Activated CD4-positive, alpha-beta T cell treated with anti-CD3 and anti-CD28 coated beads, Interleukin-2, amount 50 U/mL, for 1 hour (primary cell): ENCODE results near the gene FBXO11.

Experiments used
- DNase-seq: peaks from one replicate; pipeline ENCODE4 v3.0.0-alpha.2; 2020

The FBXO11 gene

DNA sequence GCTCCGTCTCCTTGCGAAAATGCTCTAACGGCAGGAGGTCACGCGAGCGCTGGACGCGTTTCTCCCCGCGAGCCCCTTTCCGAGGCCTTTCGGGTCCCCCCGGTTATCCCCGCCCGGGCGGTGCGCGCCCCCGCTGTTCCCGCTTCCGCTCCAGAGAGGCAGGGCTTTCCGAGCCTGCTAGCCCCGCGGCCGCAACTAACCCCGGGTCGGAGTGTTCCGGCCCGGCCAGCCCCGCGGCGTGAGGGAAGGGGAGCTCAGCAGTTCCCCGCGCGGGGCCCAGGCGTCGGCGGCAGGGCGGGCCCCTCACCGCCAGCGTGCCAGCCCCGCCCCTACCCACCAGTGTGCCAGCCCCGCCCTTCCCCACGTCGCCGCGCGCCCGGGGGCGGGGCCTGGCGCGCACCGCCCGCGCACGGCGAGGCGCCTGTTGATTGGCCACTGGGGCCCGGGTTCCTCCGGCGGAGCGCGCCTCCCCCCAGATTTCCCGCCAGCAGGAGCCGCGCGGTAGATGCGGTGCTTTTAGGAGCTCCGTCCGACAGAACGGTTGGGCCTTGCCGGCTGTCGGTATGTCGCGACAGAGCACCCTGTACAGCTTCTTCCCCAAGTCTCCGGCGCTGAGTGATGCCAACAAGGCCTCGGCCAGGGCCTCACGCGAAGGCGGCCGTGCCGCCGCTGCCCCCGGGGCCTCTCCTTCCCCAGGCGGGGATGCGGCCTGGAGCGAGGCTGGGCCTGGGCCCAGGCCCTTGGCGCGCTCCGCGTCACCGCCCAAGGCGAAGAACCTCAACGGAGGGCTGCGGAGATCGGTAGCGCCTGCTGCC lies 123.4 kb downstream of the FBXO11 start, which contains the start of gene MSH6:
Gene MSH6 (plus strand): TSS at position 475 of the 815 bp plus-strand sequence. CDS start 89 bp downstream, at position 564.
- peak; percentile 85 for DNase-seq

GRCh38 chr2:47782381-47782670 lies 124.0 kb downstream of the FBXO11 start:
- DNase-seq = no peak

- DNase-seq = no peak
These were observed 126.9 kb downstream of the FBXO11 start for GRCh38 chr2:47779426-47779790.

- DNase-seq = no peak
These were observed 127.4 kb downstream of the FBXO11 start for GRCh38 chr2:47778698-47779425.

DNA sequence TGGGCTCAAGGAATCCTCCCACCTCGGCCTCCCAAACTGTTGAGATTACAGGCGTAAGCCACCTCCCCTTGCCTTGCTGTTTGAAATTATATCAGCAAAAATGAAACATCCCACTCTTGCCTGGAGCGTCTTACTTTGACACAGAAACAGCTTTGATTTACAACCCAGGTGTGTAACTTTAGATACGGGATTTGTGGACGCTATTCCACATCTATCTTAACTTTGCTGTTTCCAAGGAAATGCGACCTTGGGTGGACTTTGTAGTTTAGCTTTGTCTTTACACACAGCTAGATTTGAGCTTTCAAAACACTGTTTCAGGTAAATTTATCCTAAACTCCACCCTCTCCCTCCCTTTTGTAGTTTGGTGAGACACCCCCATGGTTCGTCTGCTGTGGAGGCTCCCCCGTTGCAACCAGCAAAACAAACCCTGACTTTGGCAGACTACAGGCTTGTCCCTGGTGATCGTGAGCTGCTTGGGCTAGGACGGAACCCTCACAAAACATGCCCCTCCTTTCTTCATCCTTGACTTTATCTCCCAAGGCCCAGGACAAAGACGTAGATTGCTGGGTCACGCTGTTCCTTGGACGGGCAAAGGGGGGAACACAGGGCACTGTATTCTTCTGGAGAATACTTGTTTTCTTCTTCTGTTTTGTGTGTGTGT lies 128.9 kb downstream of the FBXO11 start:
- no peak for DNase-seq

DNA sequence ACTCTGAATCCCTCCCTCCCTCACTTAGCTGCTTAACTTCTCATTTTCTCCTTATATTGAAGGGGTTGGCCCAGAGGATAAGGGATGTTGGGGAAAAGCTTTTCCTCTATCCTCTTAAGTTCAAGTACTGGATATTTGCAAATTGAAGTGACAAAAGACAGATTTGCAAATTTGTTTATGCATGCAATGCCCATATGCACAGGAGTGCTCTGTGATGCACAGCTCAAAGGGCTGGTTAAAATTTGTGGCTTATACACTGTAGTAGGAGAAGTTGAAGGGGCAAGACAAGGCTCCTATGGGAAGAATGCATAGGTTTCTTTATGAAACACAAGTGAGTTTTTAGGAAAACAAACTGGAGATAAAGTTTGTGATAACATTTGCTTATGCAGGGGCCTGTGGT lies 131.7 kb downstream of the FBXO11 start:
- DNase-seq = no peak

DNA sequence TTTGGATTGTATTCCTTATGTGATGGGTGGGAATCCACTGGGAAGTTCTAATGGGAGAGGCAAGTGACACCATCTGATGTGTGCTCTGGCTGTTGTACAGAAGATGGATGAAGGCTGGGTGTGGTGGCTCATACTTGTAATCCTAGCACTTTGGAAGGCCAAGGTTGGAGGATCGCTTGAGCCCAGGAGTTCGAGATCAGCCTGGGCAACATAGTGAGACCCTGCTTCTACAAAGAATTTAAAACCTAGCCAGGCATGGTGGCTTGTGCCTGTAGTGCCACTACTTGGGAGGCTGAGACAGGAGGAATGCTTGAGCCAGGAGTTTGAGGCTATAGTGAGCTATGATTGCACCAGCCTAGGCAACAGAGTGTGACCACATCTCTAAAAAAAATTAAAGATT lies 134.0 kb downstream of the FBXO11 start:
- no peak for DNase-seq

DNA sequence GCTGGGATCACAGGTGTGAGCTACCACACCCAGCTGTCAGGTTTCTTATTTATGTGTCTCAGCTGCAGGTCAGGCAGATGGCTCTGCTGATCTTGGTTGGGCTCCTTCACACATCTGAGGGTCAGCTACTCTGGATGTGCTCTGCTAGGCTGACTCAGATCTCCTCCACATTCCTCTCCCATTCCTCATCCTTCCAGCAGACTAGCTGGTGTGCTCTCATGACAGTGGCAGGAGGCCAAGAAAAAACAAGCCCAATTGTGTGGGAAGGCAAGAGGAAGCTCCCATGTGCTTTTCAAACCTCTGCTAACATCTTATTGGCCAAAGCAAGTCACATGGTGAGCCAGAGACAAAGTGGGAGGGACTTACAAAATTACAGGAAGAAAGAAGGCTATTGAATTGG lies 135.1 kb downstream of the FBXO11 start:
- DNase-seq = no peak

DNA sequence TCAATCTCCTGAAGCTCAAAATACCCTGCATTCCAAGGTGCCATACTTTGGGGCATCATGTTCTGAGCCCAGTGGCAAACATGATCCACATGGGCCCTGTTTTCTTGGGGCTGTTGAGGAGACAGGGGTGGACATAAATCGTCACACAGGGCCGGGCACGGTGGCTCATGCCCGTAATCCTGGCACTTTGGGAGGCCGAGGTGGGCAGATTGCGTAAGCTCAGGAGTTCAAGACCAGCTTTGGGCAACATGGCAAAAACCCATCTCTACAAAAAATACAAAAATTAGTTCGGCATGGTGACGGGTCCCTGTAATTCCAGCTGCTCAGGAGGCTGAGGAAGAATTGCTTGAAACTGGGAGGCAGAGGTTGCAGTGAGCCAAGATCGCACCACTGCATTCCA lies 137.0 kb downstream of the FBXO11 start:
- no peak for DNase-seq

DNA sequence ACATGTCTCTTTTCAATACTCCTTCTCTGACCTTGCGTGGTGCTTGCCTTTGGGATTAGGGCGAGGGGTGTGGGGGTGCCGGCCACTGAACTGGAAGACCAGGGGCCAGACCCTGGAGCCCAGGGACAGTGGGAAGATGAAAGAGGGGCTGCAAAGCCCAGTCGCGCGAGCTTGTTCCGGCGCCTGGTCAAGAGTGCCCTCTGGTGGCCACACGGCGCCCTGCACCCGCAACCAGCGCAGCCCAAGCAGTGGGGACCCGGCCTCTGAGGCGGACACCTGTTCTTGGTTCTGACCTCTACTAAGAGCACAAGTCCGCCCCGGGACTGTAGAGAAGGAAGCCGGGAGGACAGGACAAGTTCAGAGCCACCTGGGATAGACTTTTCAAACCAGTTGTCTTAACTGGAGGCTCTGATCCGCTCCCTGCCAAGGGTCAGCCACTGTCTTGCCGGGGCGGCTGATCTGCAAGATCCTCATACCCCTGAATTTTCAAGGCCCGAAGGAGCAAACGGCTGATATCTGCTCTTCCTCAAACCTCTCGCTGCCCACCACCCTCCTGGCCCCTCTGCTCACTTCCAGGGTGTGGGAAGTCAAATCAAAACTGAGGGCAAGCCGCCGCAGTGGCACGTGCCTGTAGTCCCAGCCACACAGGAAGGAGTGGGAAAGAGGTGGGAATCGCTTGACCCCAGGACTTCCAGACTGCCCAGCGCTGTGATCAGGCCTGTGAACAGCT lies 138.3 kb downstream of the FBXO11 start:
- DNase-seq = peak; percentile 67

- no peak for DNase-seq
These were observed 138.8 kb downstream of the FBXO11 start for GRCh38 chr2:47767497-47767844.

- DNase-seq = no peak
These were observed 154.4 kb downstream of the FBXO11 start for GRCh38 chr2:47751856-47752414.

GRCh38 chr2:47747878-47748277 lies 158.4 kb downstream of the FBXO11 start:
- no peak for DNase-seq

DNA sequence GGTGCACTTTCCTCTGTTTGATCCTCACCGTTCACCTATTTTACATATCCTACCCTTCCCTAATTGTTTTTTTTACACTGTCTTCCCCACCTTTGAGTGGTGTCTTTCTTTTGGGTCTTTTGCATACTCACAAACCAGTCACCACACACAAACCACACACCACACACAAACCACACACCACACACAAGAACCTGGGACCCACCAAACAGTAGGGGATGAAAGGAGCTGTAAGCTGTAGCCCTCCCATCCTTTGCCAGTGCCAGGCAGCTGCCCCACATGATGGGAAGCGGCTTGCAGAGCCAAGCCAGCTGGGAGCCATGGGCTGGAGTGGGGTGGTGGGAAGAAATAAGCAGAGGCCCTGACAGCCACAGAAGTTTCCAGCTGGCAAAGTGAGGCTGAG lies 162.2 kb downstream of the FBXO11 start:
- no peak for DNase-seq

DNA sequence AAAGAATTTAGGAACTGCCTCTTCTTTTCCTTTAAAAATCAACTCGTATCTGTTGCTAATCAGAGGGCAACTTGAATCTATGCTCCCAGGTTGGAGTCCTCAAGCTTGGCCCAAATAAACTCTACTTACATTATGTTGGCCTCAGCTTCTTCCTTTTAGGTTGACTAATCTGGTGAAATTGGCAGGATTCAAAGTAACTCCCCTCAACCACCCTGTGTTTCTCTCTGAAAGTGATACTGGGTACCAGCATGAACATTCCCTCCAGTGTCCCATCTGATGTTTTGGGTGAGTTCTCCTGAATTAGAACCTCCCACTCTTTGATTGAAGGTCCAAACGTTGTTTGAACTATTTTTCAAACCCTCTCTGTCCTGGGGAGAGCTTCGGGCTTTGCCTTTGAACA lies 164.7 kb downstream of the FBXO11 start:
- DNase-seq = no peak

- DNase-seq = no peak
These were observed 165.2 kb downstream of the FBXO11 start for GRCh38 chr2:47741101-47741500.
